ENCODE measurements around the gene DIMT1.

Gene DIMT1

GRCh38 chr5:62371409-62371808, 32.3 kb downstream of the DIMT1 start:
- DNase-seq, result no peak

GRCh38 chr5:62369039-62369438, 34.7 kb downstream of the DIMT1 start:
- DNase-seq, result no peak

- no peak for DNase-seq
These were observed 41.0 kb downstream of the DIMT1 start for GRCh38 chr5:62362701-62363100.

- peak in 2 of 58 donors; percentile 24 to 43 for DNase-seq
These were observed 49.5 kb downstream of the DIMT1 start for GRCh38 chr5:62354028-62354874.

GRCh38 chr5:62348723-62349481, 54.8 kb downstream of the DIMT1 start:
- no peak for DNase-seq

GRCh38 chr5:62347928-62348327, 55.8 kb downstream of the DIMT1 start:
- DNase-seq, result no peak

- no peak for DNase-seq
These were observed 57.0 kb downstream of the DIMT1 start for GRCh38 chr5:62346748-62347147.

GRCh38 chr5:62343428-62343827, 60.3 kb downstream of the DIMT1 start:
- DNase-seq, result no peak

GRCh38 chr5:62342476-62342837, 61.2 kb downstream of the DIMT1 start:
- DNase-seq, result no peak

GRCh38 chr5:62341783-62342475, 61.8 kb downstream of the DIMT1 start:
- no peak for DNase-seq

- no peak for DNase-seq
These were observed 62.7 kb downstream of the DIMT1 start for GRCh38 chr5:62340979-62341378.

GRCh38 chr5:62340392-62340791, 63.3 kb downstream of the DIMT1 start:
- no peak for DNase-seq

Data from anterior cingulate cortex (tissue), 58 donors.